GM19023 (cell line): ENCODE data around the gene SPOCK1.

Source experiments
- ATAC-seq: cut with Tn5 transposase; IDR thresholded peaks from one replicate; pipeline ENCODE4 v1.9.1; 2021; ENCODE audit warnings: mild to moderate bottlenecking, moderate library complexity; ENCODE audit not compliant: unreplicated experiment

The SPOCK1 gene

DNA sequence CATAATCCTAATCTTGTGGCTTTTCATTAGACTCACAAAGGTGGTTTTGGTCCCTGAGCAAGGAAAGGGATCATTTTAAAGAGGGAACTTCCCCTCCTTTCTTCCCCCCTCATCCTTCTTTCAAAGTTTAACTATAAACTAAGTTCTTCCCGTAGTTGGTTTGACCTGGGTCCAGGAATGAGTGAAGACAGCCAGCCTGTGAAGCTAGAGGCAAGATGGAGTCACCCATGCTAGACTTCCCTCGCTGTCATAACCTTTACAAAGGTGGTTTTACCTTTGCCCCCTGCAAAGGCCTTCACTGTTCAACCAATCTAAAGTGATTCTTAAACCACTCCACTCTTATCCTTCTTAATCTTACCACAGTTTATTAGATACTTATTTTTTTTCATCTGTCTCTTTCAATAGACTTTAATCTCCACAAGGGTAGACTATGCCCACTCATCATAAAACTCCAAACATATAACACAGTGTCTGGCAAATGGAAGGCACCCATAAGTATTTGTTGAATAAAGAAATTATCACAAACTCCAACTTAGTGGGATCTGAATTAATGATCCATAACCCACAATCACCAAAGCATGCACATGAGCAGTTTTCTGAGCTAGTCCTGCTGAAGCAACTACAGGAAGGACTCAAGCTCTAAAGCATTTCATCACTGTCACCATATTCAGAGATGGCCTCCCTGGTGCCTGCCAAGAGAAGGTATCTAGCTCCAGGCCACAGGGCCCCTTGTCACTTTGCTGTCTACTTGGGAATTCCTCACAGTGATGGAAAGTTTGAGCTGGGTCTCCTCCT is 369.0 kb downstream of the SPOCK1 start:
- ATAC-seq, result no peak

DNA sequence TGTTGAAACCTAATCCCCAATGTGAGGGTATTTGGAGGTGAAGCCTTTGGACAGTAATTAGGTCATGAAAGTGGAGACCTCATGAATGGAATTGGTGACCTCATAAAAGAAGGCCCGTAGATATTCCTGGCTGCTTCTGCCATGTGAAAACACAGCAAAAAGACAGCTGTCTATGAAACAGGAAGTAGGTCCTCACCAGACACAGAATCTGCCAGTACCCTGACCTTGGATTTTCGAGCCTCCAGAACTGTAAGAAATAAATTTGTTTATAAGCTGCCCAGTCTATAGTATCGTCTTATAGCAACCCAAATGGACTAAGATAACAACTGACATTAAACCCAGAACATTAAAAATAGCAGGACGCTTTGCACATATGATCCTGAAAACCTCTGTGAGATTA is 371.1 kb downstream of the SPOCK1 start:
- ATAC-seq, result no peak

DNA sequence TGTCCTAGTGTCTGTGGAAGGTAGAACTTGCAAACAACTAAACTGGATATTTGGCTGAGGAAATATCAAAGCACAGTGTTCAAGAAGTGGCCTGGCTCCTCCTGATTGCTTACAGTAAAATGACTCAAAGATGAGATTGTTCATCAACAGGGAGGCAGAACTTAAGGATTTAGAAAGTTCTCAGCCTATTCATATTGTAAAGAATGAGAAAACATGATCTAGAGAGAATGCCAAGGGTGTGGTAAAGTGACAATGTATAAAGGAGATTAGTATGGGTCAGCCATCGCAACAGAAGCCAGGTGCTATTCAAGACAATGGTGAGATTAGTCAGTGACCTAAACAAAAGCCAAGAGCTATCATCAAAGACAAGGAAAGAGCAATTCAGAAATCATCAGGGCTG is 372.3 kb downstream of the SPOCK1 start:
- no peak for ATAC-seq

DNA sequence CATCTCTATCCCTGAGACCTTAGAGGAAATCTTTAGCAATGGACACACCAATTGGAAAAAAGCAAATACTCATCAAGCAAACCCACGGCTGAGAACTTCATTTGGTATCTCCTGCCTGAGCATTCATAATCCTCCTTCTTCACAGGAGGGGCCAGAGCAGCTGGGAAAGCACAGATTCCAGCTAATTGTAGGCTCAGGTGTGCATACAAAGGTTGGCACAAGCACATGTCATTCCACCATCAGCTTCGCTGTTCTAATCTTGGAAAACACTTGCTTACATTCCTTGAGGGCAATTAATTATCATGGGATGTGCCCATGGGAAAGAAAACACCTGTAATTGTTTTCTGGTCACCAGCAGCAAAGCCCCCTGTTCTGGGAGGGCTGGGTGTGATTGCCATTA is 376.6 kb downstream of the SPOCK1 start:
- no peak for ATAC-seq

DNA sequence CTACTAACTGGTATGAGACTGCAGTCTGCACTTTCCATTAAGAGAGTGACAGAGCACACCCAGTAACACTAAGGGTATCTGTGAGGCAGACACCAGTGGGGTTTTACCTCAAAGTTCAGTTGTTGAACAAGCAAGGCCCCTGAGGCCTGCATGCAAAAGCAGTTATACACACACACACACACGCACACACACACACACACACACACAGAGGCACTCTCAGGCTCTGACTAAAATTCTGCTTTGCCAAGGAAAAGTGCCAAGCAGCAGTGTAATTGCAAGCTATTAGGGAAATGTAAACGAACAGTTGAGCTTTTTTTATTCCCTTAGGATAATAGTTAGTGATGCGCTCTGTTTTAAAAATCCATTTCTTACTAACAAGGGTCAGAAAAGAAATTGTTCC is 377.1 kb downstream of the SPOCK1 start:
- ATAC-seq, result no peak

DNA sequence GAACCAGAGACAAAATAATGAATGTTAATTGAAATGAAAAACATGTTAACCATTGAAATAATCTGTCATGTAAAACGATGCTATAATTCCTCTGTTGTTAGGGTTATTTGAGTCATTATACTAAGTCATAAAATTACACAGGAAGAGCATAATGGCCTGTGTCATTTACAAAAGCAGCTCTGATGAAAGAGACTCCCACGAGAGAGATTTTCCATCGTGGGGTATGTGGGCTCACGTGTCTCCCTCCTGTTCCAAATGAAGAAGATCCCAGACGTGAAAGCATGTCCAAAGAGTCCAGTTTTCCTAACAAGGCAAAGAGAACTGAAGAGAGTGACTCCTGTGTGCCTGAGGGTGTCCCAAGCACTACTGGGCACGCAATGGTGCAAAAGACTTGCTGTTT is 379.8 kb downstream of the SPOCK1 start:
- ATAC-seq, result no peak

DNA sequence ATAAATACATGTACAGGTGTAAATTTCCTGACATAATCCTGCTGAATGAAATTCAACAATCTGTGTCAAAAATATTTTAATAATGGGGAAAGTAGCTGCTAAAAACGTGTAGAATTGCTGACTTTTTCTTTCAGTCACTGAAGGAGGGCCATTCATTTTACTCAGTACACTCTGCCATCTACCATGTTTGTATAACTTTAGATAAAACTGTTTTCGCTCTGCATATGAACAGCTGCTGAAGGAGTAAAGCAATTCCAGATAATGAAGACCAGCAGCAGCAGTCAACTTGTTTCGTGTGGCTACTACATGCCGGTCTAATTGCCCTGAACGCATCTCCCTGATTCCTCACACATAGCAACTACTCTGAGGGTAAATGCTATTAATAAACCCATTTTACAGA is 380.5 kb downstream of the SPOCK1 start:
- ATAC-seq, result no peak

DNA sequence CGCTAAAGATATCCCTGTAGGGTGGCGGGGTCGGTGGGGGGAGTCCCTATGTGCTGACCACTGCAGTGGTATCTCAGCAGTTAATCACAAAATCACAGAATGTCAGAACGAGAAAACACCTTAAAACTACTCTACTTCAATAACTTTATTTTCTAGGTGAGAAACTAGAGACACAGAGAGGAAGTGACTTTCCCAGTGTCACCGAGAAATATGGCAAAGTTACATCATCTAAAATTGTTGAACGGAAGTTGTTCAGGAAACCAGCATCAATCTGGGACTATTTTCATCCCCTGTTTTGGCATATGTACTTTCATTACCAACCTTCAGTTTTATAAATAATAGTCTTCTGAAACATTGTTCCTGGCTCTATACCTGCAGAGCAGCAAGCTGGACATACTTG is 384.0 kb downstream of the SPOCK1 start:
- ATAC-seq, result no peak

DNA sequence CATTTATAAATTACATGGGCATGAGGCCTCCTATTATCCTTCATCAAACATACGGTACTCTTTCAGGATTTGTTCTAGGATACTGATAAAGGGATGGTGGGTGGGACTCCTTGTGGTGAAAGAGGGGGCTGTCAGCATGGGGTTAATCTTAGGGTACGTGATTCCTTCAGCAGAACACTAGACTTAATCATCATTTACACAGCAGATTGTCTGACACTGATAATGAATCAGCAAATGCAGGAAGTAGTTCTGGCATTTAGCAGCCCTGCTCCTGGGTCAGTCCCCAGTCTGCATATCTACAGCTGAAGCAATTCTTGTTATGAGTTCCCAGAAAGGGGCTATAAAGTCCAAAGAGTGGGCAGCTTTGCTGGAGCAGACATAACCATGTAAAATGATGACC is 384.6 kb downstream of the SPOCK1 start:
- ATAC-seq, result no peak

DNA sequence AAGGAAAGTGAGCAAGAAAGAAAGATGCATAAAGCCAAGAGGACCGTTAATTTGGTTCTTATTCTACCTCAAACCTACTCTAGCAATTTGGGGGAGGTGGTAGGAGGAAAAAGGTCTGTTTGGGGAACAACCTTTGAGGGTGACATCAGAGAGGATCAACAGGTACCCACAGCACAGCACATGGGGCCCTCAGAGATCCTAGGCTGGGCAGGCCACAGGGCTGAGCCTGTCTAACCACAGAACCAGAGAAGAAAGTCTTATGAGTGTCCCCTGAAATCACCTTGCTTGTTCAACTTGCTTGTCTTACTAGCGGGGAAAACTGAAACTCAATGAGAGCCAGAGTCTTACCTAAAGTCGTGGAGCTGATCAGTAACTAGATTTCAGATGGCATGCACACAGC is 385.2 kb downstream of the SPOCK1 start:
- ATAC-seq, result peak; percentile 66

DNA sequence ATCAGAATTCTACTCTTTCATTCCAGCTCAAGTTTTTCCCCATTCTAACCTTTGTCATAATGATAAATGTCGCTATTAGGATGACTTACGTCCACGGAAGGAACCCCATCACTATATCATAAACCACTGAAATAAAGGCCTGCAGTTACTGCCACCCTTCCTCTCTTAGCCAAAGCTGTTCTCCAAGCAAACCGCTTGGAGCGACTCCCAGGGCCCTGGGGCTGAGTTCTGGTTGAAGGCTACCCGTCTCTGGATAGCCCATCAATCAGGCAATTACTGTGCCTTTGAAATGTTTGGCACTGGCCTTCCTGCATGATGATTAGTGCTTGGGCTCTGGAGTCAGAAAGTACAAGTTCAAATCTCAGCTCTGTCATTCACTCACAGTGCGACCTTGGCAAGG is 386.0 kb downstream of the SPOCK1 start:
- ATAC-seq, result no peak

DNA sequence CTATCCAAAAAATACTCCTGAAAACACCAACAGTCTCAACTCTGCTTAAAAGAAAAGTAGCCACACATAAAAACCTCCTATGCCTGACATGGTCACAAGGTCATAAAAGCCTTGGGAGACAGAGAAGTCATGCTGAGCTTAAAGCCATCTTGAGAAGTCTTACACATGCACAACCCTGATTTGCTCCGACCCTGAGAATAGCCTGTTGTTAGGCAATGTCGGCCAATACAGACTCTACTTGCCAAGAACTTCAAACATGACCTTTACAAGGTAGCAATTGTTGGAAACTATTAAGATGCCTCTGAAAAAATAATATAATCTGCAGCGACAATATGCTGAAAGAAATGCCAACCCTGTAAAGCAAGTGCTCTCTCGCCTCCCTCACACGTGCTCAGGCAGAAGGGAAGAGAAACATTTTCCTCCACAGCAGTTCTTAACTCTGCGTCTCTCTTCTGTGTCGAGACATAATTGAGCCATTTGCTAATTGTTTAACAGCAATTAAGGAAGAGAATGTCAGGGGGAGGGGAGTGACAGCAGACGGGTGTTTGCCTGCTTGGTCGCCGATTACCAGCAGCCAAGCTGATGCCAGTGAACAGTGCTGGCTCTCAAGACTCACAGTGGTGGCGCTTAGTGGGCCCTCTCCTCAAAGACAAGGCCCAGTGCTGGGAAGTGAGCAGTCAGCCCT is 393.6 kb downstream of the SPOCK1 start:
- ATAC-seq, result no peak

DNA sequence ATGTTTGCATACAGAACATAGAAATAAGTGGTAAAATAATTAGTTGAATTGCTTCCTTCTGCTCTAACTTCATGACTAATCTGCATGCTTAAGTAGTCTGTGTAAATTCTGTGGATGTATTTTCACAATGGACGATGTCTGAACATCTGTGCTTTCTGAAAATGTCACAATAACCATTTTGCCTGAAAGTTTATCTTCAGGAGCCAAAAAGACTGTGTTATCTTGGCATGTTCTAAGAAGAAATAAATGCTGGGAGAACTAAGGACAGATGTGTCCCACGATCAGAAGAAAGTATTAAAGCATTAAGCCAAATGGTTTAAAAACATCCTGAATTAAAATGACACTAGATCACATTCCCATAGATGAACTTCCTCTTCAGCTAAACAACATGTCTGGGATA is 397.6 kb downstream of the SPOCK1 start:
- no peak for ATAC-seq

DNA sequence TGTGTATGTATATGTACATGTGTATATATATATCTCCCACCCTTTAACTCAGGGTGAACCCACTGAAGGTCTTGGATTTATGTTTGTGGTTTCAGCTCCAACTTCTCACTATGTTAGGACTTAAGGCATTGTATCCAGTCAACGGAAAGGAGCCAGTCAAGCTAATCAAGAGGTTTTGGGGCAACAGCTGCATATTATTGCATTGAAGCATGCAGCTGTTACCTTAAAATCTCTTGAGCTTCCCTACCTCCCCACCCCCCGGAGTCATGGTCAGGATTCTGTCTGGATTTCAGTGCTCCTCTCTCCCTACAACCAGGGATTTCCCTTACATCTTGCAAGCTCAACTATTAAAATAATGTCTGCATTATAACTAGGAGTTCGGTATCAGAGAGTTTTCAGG is 399.5 kb downstream of the SPOCK1 start:
- no peak for ATAC-seq

DNA sequence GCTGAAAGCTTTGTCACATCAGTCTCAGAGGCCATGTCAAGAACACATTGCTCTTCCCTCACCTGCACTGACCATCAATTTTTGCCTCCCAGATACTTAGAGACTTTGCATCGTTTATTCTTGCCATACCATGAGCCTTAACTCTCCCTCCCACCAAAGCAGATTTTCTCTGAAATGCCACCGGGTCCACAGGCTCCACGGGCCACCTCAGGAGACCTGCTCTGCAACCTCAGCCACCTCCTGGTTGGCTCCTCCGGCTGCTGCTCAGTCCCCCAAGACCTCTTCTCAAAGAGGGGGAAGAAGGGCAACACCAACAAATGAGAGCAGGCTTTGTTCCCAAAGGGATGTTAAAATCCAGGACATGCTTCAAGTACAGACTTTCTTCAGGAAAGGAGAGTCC is 400.5 kb downstream of the SPOCK1 start:
- ATAC-seq, result no peak

DNA sequence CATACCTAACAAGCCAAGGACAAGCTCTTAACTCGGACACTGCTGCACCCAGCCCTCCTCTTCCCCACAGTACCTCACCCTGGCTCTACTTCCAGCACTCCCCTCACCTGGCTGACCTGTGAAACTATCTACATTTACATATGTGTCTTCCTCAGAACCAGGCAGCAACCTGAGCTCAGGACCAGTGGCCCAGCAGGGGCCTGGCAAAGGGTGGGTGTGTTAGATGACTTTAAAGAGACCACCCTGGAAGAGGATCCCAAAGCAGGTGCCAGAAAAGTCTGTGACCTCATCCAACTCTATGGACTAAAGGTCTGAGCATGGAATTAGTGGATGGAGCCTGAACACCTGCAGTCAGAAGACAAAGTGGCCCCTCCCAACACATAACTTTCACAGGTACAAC is 400.9 kb downstream of the SPOCK1 start:
- ATAC-seq, result no peak

DNA sequence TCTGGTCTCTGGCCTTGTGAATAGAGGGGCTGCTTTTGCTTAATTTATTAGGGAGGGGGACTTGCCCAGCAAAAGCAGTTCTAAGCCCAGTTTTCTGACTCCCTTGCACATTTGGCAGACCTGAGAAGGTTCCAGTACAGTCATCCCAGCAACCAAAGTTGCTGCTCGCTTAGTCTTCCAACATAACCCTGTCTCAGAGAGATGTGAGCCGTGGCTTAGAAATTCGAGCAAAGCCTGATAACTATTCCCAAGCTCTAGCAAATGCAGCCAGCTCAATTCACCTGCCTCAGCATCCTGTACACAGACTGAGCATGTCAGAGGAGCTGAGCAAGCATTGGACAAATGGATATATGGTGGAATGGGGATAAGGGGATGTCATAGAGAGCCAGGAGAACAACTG is 401.9 kb downstream of the SPOCK1 start:
- ATAC-seq, result no peak

DNA sequence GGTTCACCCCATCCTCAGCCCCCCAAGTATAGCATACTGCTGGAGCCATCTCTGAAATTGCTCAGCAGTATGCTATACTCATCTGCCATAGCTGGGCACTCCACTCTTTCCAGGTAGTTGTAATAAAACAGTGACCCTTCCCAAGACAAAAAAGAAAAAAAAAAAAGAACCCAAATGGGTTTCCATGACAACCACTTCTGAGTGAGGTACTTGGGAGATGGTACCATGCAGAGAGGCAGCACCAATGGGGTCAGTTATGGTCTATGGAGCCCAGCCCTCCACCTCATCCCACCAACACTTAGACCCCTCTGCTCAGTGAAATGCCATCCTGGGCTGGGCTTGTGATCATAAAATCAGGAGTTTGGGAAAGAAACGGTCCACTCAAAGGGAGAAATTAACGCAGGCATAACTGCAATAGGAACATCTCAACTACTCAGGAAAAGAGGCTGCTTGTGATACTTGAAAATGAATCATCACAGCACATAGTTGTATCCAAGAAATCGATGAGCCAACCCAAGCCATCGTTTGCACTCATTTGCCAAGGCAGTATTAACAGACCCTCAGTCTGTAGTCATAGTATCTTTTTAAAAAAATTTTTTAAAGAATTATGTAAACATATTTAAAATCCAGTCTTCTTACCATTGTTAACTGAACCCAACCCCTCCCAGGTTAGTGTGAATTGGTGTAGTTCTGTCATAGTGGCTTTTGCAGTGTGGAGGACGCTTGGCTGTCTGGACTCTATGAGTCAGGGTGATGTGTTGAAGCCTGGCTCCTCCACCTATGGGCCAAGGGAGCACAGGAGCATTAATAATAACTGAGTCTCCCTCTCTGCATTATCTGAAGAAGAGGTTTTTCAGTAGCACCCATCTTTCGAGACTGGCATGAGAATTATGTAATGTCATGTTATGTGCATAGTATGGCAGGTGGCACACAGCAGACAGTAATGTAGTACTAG is 402.7 kb downstream of the SPOCK1 start:
- no peak for ATAC-seq

DNA sequence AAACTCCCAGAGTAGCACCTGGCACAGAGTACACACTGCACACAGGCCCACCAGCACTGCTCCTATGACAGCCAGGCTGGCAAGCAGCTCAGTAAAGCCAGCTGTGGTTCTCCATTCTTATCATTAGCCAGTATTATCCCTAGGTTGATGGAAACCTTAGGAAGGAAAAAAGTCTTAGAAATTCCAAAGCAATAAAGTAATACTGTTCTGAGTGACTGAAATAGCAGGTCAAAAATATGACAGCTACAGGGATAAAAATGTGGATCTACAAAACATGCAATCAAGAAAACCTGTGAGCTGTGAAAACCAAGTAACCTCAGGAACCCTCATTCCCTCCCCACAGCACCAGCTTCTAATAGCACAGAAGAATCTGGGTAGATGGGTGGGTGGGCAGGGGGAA is 403.5 kb downstream of the SPOCK1 start:
- no peak for ATAC-seq

DNA sequence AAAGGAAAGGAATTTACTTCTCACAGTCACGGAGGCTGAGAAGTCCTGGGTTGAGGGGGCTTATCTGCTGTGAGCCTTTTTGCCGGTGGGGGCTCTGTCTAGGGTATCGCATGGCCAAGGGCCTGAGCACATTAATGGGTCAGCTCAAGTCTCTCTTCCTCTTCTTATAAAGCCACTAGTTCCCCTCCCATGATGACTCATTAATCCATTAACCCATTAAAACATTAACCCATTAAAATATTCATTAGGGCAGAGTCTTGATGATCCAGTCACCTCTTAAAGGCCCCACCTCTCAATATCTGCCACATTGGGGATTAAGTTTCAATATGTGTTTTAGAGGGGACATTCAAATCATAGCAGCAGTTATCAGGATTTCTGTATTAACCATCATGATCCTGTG is 406.3 kb downstream of the SPOCK1 start:
- ATAC-seq, result no peak

DNA sequence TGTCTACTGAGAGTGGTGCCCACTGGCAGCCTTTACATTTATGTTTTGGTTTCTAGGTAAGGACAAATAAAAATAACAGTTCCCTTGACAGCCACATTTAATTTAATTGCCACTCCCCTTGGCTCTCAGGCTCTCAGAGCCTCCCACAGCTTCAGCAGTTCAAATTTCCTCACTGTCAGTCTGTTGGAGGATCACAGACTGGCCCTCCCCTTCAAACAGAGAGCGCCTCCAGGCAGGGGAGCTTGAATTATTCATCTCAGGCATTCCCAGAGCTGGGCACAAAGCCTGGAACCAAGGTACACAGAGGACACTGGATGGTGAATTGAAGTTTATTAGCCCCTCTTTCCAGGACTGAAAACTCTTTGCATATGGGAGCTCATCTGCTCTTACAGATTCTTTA is 407.7 kb downstream of the SPOCK1 start:
- ATAC-seq, result no peak

DNA sequence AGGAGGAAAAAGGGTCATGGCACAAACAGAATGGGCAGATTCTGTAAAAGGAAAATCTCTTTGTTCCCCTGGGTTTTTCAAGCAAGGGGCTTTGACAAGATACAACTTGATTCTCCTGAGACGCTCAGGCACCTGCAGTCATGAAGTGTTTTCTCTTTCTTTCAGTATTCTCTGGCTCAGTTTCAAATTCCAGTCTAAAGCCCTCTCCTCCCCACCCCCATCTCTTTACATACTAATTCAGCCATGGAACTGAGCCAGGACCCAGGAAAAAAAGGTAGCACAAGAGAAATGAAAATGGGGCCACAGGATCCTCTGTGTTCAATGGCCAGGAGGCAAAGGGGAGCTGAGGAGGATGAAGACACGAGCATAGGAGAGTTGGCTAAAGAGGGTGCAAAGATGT is 408.4 kb downstream of the SPOCK1 start:
- no peak for ATAC-seq
